Measurements from ENCODE around the gene KRI1.

Gene KRI1

GRCh38 chr19:10602330-10603083, 36.7 kb upstream of the KRI1 start:
- peak; percentile 63 for DNase-seq (ENCODE audit: low read depth, low spot score)
- TF ChIP-seq CTCF (IDR thresholded peaks at IDR 0.05; ENCODE audit: low read depth, low read length): no peak
- in situ Hi-C loops (cut with HindIII; ENCODE audit: low sequenced_read_pairs): no loop called here
- H3K4me3 ChIP-seq (ENCODE audit: low read depth, low read length): peak overlapping the region; percentile 94

GRCh38 chr19:10601999-10602329, 36.2 kb upstream of the KRI1 start:
- in situ Hi-C loops (cut with HindIII; ENCODE audit: low sequenced_read_pairs): no loop called here
- no peak for DNase-seq (ENCODE audit: low read depth, low spot score)
- H3K4me3 ChIP-seq (ENCODE audit: low read depth, low read length): no peak overlapping the region
- TF ChIP-seq CTCF (IDR thresholded peaks at IDR 0.05; ENCODE audit: low read depth, low read length): no peak

GRCh38 chr19:10600149-10600548, 34.3 kb upstream of the KRI1 start:
- in situ Hi-C loops (cut with HindIII; ENCODE audit: low sequenced_read_pairs): no loop called here
- DNase-seq (ENCODE audit: low read depth, low spot score): no peak
- no peak for TF ChIP-seq CTCF (IDR thresholded peaks at IDR 0.05; ENCODE audit: low read depth, low read length)
- H3K4me3 ChIP-seq (ENCODE audit: low read depth, low read length): no peak overlapping the region

GRCh38 chr19:10593820-10594637, 28.2 kb upstream of the KRI1 start:
- DNase-seq (ENCODE audit: low read depth, low spot score): no peak
- no peak overlapping the region for H3K4me3 ChIP-seq (ENCODE audit: low read depth, low read length)
- in situ Hi-C loops (cut with HindIII; ENCODE audit: low sequenced_read_pairs): no loop called here
- no peak for TF ChIP-seq CTCF (IDR thresholded peaks at IDR 0.05; ENCODE audit: low read depth, low read length)

- DNase-seq (ENCODE audit: low read depth, low spot score): no peak
- no peak for TF ChIP-seq CTCF (IDR thresholded peaks at IDR 0.05; ENCODE audit: low read depth, low read length)
- no peak overlapping the region for H3K4me3 ChIP-seq (ENCODE audit: low read depth, low read length)
- in situ Hi-C loops (cut with HindIII; ENCODE audit: low sequenced_read_pairs): no loop called here
Observed at GRCh38 chr19:10593148-10593547, 27.3 kb upstream of the KRI1 start.

GRCh38 chr19:10587839-10588150, 22.0 kb upstream of the KRI1 start:
- no peak overlapping the region for H3K4me3 ChIP-seq (ENCODE audit: low read depth, low read length)
- no peak for DNase-seq (ENCODE audit: low read depth, low spot score)
- TF ChIP-seq CTCF (IDR thresholded peaks at IDR 0.05; ENCODE audit: low read depth, low read length): no peak
- in situ Hi-C loops (cut with HindIII; ENCODE audit: low sequenced_read_pairs): no loop called here
